ENCODE results near the gene OLIG1. TPM values are rescaled to one million over a fixed set of nuclear protein-coding genes. Genes with fewer than 3 reads are reported as not detected.
A peak's percentile ranks its signal among the peaks of the same experiment; 100 is the strongest.

Gene OLIG1
- total RNA-seq, 2 experiments from 2014 or later = not detected

GRCh38 chr21:33026878-33027400, 43.0 kb upstream of the OLIG1 start:
- Mint-ChIP-seq H3K4me3 (no peak overlapping the region), H3K27me3 (peaks cover 89% of the 10 kb centered on the region), H3K4me1 (peaks cover 19% of the 10 kb centered on the region), H3K36me3 (peaks cover 1% of the 10 kb centered on the region), H3K27ac (peak overlapping the region; percentile 70), H3K9me3 (ENCODE audit: low read depth) (no peaks in the 10 kb centered on the region)
- CTCF ChIA-PET = no interaction called here
- ATAC-seq (no peak), DNase-seq (no peak)

- Mint-ChIP-seq H3K4me3 (no peak overlapping the region), H3K4me1 (peaks cover 15% of the 10 kb centered on the region), H3K27ac (no peak overlapping the region), H3K9me3 (ENCODE audit: low read depth) (no peaks in the 10 kb centered on the region), H3K36me3 (peaks cover 1% of the 10 kb centered on the region), H3K27me3 (peaks cover 89% of the 10 kb centered on the region)
- ATAC-seq (no peak), DNase-seq (no peak)
- CTCF ChIA-PET = no interaction called here
These were observed 42.3 kb upstream of the OLIG1 start for GRCh38 chr21:33027401-33028286.

GRCh38 chr21:33028287-33028670, 41.7 kb upstream of the OLIG1 start:
- CTCF ChIA-PET = no interaction called here
- Mint-ChIP-seq H3K27me3 (peaks cover 87% of the 10 kb centered on the region), H3K36me3 (peaks cover 1% of the 10 kb centered on the region), H3K9me3 (ENCODE audit: low read depth) (no peaks in the 10 kb centered on the region), H3K4me3 (peak overlapping the region; percentile 29), H3K27ac (peak overlapping the region; percentile 30), H3K4me1 (peaks cover 14% of the 10 kb centered on the region)
- no peak for ATAC-seq
- DNase-seq = no peak

- peaks cover 1% of the 10 kb centered on the region for H3K36me3 Mint-ChIP-seq
- H3K27me3 Mint-ChIP-seq = peaks cover 81% of the 10 kb centered on the region
- peaks cover 14% of the 10 kb centered on the region for H3K4me1 Mint-ChIP-seq
- DNase-seq = no peak
- no peaks in the 10 kb centered on the region for H3K9me3 Mint-ChIP-seq (ENCODE audit: low read depth)
- no peak for ATAC-seq
- peak overlapping the region; percentile 52 for H3K27ac Mint-ChIP-seq
- CTCF ChIA-PET = interaction anchor here (1.4 kb wide), 1 partner anchor 7 kb away, joined by 4 read pairs; no protein-coding TSS in a partner anchor
- H3K4me3 Mint-ChIP-seq = no peak overlapping the region
These were observed 41.1 kb upstream of the OLIG1 start for GRCh38 chr21:33028773-33029384.

- H3K4me3 Mint-ChIP-seq = no peak overlapping the region
- DNase-seq (no peak), ATAC-seq (no peak)
- H3K9me3 Mint-ChIP-seq (ENCODE audit: low read depth) = no peaks in the 10 kb centered on the region
- H3K27me3 Mint-ChIP-seq = peaks cover 80% of the 10 kb centered on the region
- CTCF ChIA-PET = interaction anchor here (1.4 kb wide), 1 partner anchor 8 kb away, joined by 4 read pairs; no protein-coding TSS in a partner anchor
- peaks cover 1% of the 10 kb centered on the region for H3K36me3 Mint-ChIP-seq
- peak overlapping the region; percentile 15 for H3K27ac Mint-ChIP-seq
- H3K4me1 Mint-ChIP-seq = peaks cover 13% of the 10 kb centered on the region
These were observed 40.5 kb upstream of the OLIG1 start for GRCh38 chr21:33029385-33029921.

- no peak for DNase-seq
- CTCF ChIA-PET = interaction anchor here (1.4 kb wide), 1 partner anchor 9 kb away, joined by 4 read pairs; no protein-coding TSS in a partner anchor
- Mint-ChIP-seq H3K9me3 (ENCODE audit: low read depth) (no peaks in the 10 kb centered on the region), H3K4me3 (no peak overlapping the region), H3K36me3 (peaks cover 1% of the 10 kb centered on the region), H3K27ac (no peak overlapping the region), H3K4me1 (peaks cover 13% of the 10 kb centered on the region), H3K27me3 (peaks cover 77% of the 10 kb centered on the region)
- no peak for ATAC-seq
These were observed 39.9 kb upstream of the OLIG1 start for GRCh38 chr21:33029975-33030461.

GRCh38 chr21:33030633-33031032, 39.3 kb upstream of the OLIG1 start:
- Mint-ChIP-seq H3K9me3 (ENCODE audit: low read depth) (no peaks in the 10 kb centered on the region), H3K27ac (no peak overlapping the region), H3K36me3 (peaks cover 1% of the 10 kb centered on the region), H3K4me3 (no peak overlapping the region), H3K4me1 (peaks cover 13% of the 10 kb centered on the region), H3K27me3 (peaks cover 71% of the 10 kb centered on the region)
- CTCF ChIA-PET = interaction anchor here (1.4 kb wide), 1 partner anchor 9 kb away, joined by 4 read pairs; no protein-coding TSS in a partner anchor
- DNase-seq = no peak
- no peak for ATAC-seq

GRCh38 chr21:33031152-33031911, 38.6 kb upstream of the OLIG1 start:
- H3K36me3 Mint-ChIP-seq = peaks cover 1% of the 10 kb centered on the region
- ATAC-seq (no peak), DNase-seq (no peak)
- peaks cover 11% of the 10 kb centered on the region for H3K4me1 Mint-ChIP-seq
- no peak overlapping the region for H3K27ac Mint-ChIP-seq
- peaks cover 64% of the 10 kb centered on the region for H3K27me3 Mint-ChIP-seq
- CTCF ChIA-PET = no interaction called here
- no peaks in the 10 kb centered on the region for H3K9me3 Mint-ChIP-seq (ENCODE audit: low read depth)
- H3K4me3 Mint-ChIP-seq = no peak overlapping the region

- no peak for ATAC-seq
- peaks cover 55% of the 10 kb centered on the region for H3K27me3 Mint-ChIP-seq
These were observed 37.4 kb upstream of the OLIG1 start for GRCh38 chr21:33032434-33033047.

GRCh38 chr21:33033094-33033951, 36.6 kb upstream of the OLIG1 start:
- Mint-ChIP-seq H3K27ac (no peak overlapping the region), H3K9me3 (ENCODE audit: low read depth) (no peaks in the 10 kb centered on the region), H3K27me3 (peaks cover 53% of the 10 kb centered on the region), H3K4me1 (peaks cover 20% of the 10 kb centered on the region), H3K36me3 (peaks cover 1% of the 10 kb centered on the region), H3K4me3 (no peak overlapping the region)
- CTCF ChIA-PET = no interaction called here
- ATAC-seq (no peak), DNase-seq (no peak)

More at GRCh38 chr21:33032434-33033047, 37.4 kb upstream of the OLIG1 start:
- CTCF ChIA-PET = no interaction called here
- peaks cover 1% of the 10 kb centered on the region for H3K36me3 Mint-ChIP-seq
- peaks cover 22% of the 10 kb centered on the region for H3K4me1 Mint-ChIP-seq
- DNase-seq = no peak
- H3K4me3 Mint-ChIP-seq = no peak overlapping the region
- no peak overlapping the region for H3K27ac Mint-ChIP-seq
- H3K9me3 Mint-ChIP-seq (ENCODE audit: low read depth) = no peaks in the 10 kb centered on the region

- no peaks in the 10 kb centered on the region for H3K9me3 Mint-ChIP-seq (ENCODE audit: low read depth)
- CTCF ChIA-PET = no interaction called here
- no peak overlapping the region for H3K4me3 Mint-ChIP-seq
- no peak overlapping the region for H3K27ac Mint-ChIP-seq
- DNase-seq = no peak
- no peak for ATAC-seq
- H3K27me3 Mint-ChIP-seq = peaks cover 50% of the 10 kb centered on the region
- no peaks in the 10 kb centered on the region for H3K36me3 Mint-ChIP-seq
- H3K4me1 Mint-ChIP-seq = peaks cover 17% of the 10 kb centered on the region
These were observed 36.0 kb upstream of the OLIG1 start for GRCh38 chr21:33033961-33034413.

GRCh38 chr21:33035147-33035546, 34.8 kb upstream of the OLIG1 start:
- Mint-ChIP-seq H3K4me1 (peaks cover 16% of the 10 kb centered on the region), H3K4me3 (no peak overlapping the region), H3K27me3 (peaks cover 42% of the 10 kb centered on the region), H3K9me3 (ENCODE audit: low read depth) (no peaks in the 10 kb centered on the region), H3K36me3 (no peaks in the 10 kb centered on the region), H3K27ac (no peak overlapping the region)
- no peak for ATAC-seq
- DNase-seq = no peak
- CTCF ChIA-PET = no interaction called here

Measured in activated CD8-positive, alpha-beta memory T cell treated with anti-CD3 and anti-CD28 coated beads, Interleukin-2, amount 10 ng/mL, durations not matched to agents 7 days and 5 days (primary cell).